GM23248 (cell line): ENCODE measurements around the gene NR2F2. TPM values are rescaled to one million over a fixed set of nuclear protein-coding genes. Genes with fewer than 3 reads are reported as not detected.
"Not testable (repeated sequence)": the region's sequence is repeated elsewhere in the genome, so short reads cannot be mapped to it uniquely, and the experiment has no call there.

Experiments used
- DNase-seq: peaks from one replicate; pipeline ENCODE4 v3.0.0-alpha.2; 2015
- H2AFZ ChIP-seq: fragments of 200-600 bp; sonication (generic); 2 replicates; pipeline ENCODE4 v1.6.1; 2016; ENCODE audit warnings: antibody characterized with exemption
- H3F3A ChIP-seq: fragments of 200-600 bp; sonication (generic); 2 replicates; pipeline ENCODE4 v1.6.1; 2016; ENCODE audit warnings: mild to moderate bottlenecking, antibody characterized with exemption, mixed run types; ENCODE audit not compliant: insufficient read depth
- H3K27ac ChIP-seq: fragments of 200-600 bp; sonication (generic); 2 replicates; pipeline ENCODE4 v1.5.1; 2016; ENCODE audit warnings: mild to moderate bottlenecking
- H3K27me3 ChIP-seq: fragments of 200-600 bp; sonication (generic); replicated peaks from 2 replicates; pipeline ENCODE4 v1.6.1; 2016; ENCODE audit warnings: mild to moderate bottlenecking; ENCODE audit not compliant: insufficient read depth
- H3K36me3 ChIP-seq: fragments of 200-600 bp; sonication (generic); 2 replicates; pipeline ENCODE4 v1.6.1; 2016; ENCODE audit warnings: low read depth, mild to moderate bottlenecking
- H3K4me1 ChIP-seq: fragments of 200-600 bp; sonication (generic); 2 replicates; pipeline ENCODE4 v1.6.1; 2016; ENCODE audit warnings: mild to moderate bottlenecking; ENCODE audit not compliant: insufficient read depth
- H3K4me2 ChIP-seq: fragments of 200-600 bp; sonication (generic); one replicate; pipeline ENCODE4 v1.6.1; 2016; ENCODE audit warnings: mild to moderate bottlenecking; ENCODE audit not compliant: unreplicated experiment
- H3K4me3 ChIP-seq: fragments of 200-600 bp; sonication (generic); 2 replicates; pipeline ENCODE4 v1.5.1; 2016; ENCODE audit warnings: mild to moderate bottlenecking
- H3K79me2 ChIP-seq: fragments of 200-600 bp; sonication (generic); 2 replicates; pipeline ENCODE4 v1.6.1; 2016; ENCODE audit warnings: mild to moderate bottlenecking; ENCODE audit not compliant: insufficient read depth
- H3K9ac ChIP-seq: fragments of 200-600 bp; sonication (generic); 2 replicates; pipeline ENCODE4 v1.6.1; 2016; ENCODE audit warnings: mild to moderate bottlenecking
- H3K9me2 ChIP-seq: fragments of 200-600 bp; sonication (generic); 2 replicates; pipeline ENCODE4 v1.6.1; 2016; ENCODE audit warnings: mixed run types, mild to moderate bottlenecking, moderate library complexity; ENCODE audit not compliant: insufficient read depth
- H3K9me3 ChIP-seq: fragments of 200-600 bp; sonication (generic); one replicate; pipeline ENCODE4 v1.6.1; 2017; ENCODE audit warnings: low read depth
- H4K20me1 ChIP-seq: fragments of 200-600 bp; sonication (generic); 2 replicates; pipeline ENCODE4 v1.6.0; 2016; ENCODE audit not compliant: insufficient read depth
- EZH2 ChIP-seq: fragments of 200-600 bp; sonication (generic); IDR thresholded peaks from 2 replicates; pipeline ENCODE4 v1.6.1; 2018; ENCODE audit warnings: antibody characterized with exemption, mild to moderate bottlenecking; ENCODE audit not compliant: insufficient read depth, poor library complexity, severe bottlenecking
- EZH2phosphoT487 ChIP-seq: fragments of 200-600 bp; sonication (generic); IDR thresholded peaks from 2 replicates; pipeline ENCODE4 v1.6.1; 2018; ENCODE audit warnings: antibody characterized with exemption, moderate library complexity, mild to moderate bottlenecking, low read depth; ENCODE audit not compliant: insufficient read depth
- WGBS, 2 experiments: methylation state at CpG; one replicate each; pipeline ENCODE4 v1.1.6; 2015 to 2017; ENCODE audit warnings: low lambda C conversion rate in 2 of 2, low coverage in 1 of 2; ENCODE audit errors: missing lambda C conversion rate in 2 of 2; 5-methylcytosine and 5-hydroxymethylcytosine counted together
- in situ Hi-C: fragments of 300-500 bp; cut with MboI; formaldehyde crosslinking; loops from 2 replicates; pipeline ENCODE4 v1.15.0; 2020
- polyA plus RNA-seq: library from polyadenylated mRNA; unstranded; fragments of >200 nt; fragmentation: Nextera tagmentation; extraction: Ambion mirVana; gene quantifications from 2 replicates; pipeline ENCODE4 v1.2.1, GENCODE V29; 2016
- total RNA-seq: library from RNA; depleted of rRNA; stranded (reverse); fragments of >200 nt; shearing (Covaris generic); gene quantifications from 2 replicates; pipeline ENCODE4 v1.2.3, GENCODE V29; 2014

Gene NR2F2
- total and polyA plus RNA-seq, 2 experiments from 2014 or later: 5.9 to 23.8 TPM

GRCh38 chr15:96372554-96372953 lies 42.1 kb downstream of the NR2F2 start:
- in situ Hi-C loops: loop anchor here (25.0 kb wide), 2 partner anchors 865 to 1710 kb away; no protein-coding TSS in a partner anchor

GRCh38 chr15:96374499-96374898 lies 44.0 kb downstream of the NR2F2 start:
- H3K9ac ChIP-seq: no peak overlapping the region

More at GRCh38 chr15:96372554-96372953, 42.1 kb downstream of the NR2F2 start:
- no peaks in the 10 kb centered on the region for H3K9me2 ChIP-seq
- no peaks in the 10 kb centered on the region for H3F3A ChIP-seq
- H4K20me1 ChIP-seq: no peaks in the 10 kb centered on the region
- no peak overlapping the region for H3K27ac ChIP-seq
- 0 out of 2 replicates have a peak, but pooled peaks cover 3% of the 10 kb centered on the region for H3K4me1 ChIP-seq
- TF ChIP-seq EZH2 (no peak), EZH2phosphoT487 (no peak)
- H3K27me3 ChIP-seq: peaks cover 7% of the 10 kb centered on the region; the same call in 1 of the 2 replicates
- no peaks in the 10 kb centered on the region for H3K9me3 ChIP-seq
- H3K4me2 ChIP-seq: no peak overlapping the region
- no peak overlapping the region for H2AFZ ChIP-seq
- DNase-seq: no peak
- no peak overlapping the region for H3K4me3 ChIP-seq
- no peaks in the 10 kb centered on the region for H3K36me3 ChIP-seq
- WGBS, 2 experiments: 58 to 61% methylated on average over 2 of the region's 2 CpGs
- no peak overlapping the region for H3K9ac ChIP-seq
- H3K79me2 ChIP-seq: no peaks in the 10 kb centered on the region

GRCh38 chr15:96379592-96379991 lies 49.1 kb downstream of the NR2F2 start:
- H3K9ac ChIP-seq, H3K4me2 ChIP-seq, H3F3A ChIP-seq, H3K9me2 ChIP-seq, H2AFZ ChIP-seq, H3K9me3 ChIP-seq, H3K27ac ChIP-seq, H3K79me2 ChIP-seq, H3K36me3 ChIP-seq, H3K27me3 ChIP-seq, H3K4me3 ChIP-seq, H4K20me1 ChIP-seq, in situ Hi-C loops, H3K4me1 ChIP-seq, DNase-seq: not testable (repeated sequence)
- WGBS, 2 experiments: 39 to 45% methylated on average over 1 of the region's 2 CpGs

More at GRCh38 chr15:96374499-96374898, 44.0 kb downstream of the NR2F2 start:
- Histone ChIP-seq H3K9me3 (no peaks in the 10 kb centered on the region), H3K9me2 (no peaks in the 10 kb centered on the region), H3K27ac (no peak overlapping the region), H3K79me2 (no peaks in the 10 kb centered on the region), H4K20me1 (no peaks in the 10 kb centered on the region), H3K36me3 (no peaks in the 10 kb centered on the region), H3K4me2 (no peak overlapping the region), H3K4me3 (no peak overlapping the region), H2AFZ (no peak overlapping the region), H3F3A (no peaks in the 10 kb centered on the region), H3K4me1 (no peaks in the 10 kb centered on the region), H3K27me3 (no peaks in the 10 kb centered on the region)
- WGBS, 2 experiments: 23 to 26% methylated on average over 5 of the region's 5 CpGs
- DNase-seq: peak; percentile 66
- TF ChIP-seq EZH2phosphoT487: no peak
- TF ChIP-seq EZH2: no peak
- in situ Hi-C loops: loop anchor here (25.0 kb wide), 2 partner anchors 863 to 1712 kb away; no protein-coding TSS in a partner anchor

DNA sequence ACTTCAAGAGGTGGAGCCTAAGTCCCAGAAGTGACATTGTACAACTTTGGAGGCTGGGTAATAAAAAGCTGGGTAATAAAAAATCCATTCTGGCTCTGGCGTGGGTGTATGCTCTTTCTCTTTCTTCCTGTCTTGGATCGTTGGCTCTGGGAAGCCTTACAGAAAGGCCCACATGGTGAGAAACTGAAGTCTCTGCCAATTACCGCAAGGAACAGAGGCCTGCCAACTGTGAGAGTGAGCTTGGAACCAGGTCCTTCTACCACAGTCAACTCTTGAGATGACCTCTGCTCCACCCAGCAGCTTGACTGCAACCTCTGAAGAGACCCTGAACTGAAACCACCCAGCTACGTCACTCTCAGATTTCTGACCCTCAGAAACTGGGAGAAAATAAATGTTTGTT lies 51.0 kb downstream of the NR2F2 start:
- TF ChIP-seq EZH2 (no peak), EZH2phosphoT487 (no peak)
- H3K4me3 ChIP-seq: no peak overlapping the region
- no peak overlapping the region for H3K4me2 ChIP-seq
- no peaks in the 10 kb centered on the region for H3K9me2 ChIP-seq
- H4K20me1 ChIP-seq: no peaks in the 10 kb centered on the region
- H3K4me1 ChIP-seq: no peaks in the 10 kb centered on the region
- no peaks in the 10 kb centered on the region for H3K9me3 ChIP-seq
- no peaks in the 10 kb centered on the region for H3K27me3 ChIP-seq
- H3K36me3 ChIP-seq: no peaks in the 10 kb centered on the region
- H3K9ac ChIP-seq: no peak overlapping the region
- no peak for DNase-seq
- in situ Hi-C loops: no loop called here
- no peaks in the 10 kb centered on the region for H3F3A ChIP-seq
- H2AFZ ChIP-seq: no peak overlapping the region
- 63 to 69% methylated on average over 4 of the region's 4 CpGs for WGBS, 2 experiments
- no peak overlapping the region for H3K27ac ChIP-seq
- no peaks in the 10 kb centered on the region for H3K79me2 ChIP-seq

- Histone ChIP-seq H3K36me3 (no peaks in the 10 kb centered on the region), H3K4me2 (no peak overlapping the region), H3K27ac (no peak overlapping the region), H3K4me3 (no peak overlapping the region), H3K9me3 (no peaks in the 10 kb centered on the region), H3K4me1 (no peaks in the 10 kb centered on the region), H3K79me2 (no peaks in the 10 kb centered on the region), H3K9ac (no peak overlapping the region), H3K9me2 (no peaks in the 10 kb centered on the region), H3K27me3 (no peaks in the 10 kb centered on the region), H2AFZ (no peak overlapping the region), H3F3A (no peaks in the 10 kb centered on the region), H4K20me1 (no peaks in the 10 kb centered on the region)
- TF ChIP-seq EZH2 (no peak), EZH2phosphoT487 (no peak)
- in situ Hi-C loops: no loop called here
- WGBS, 2 experiments: 2 to 14% methylated on average over 1 of the region's 1 CpG
- DNase-seq: no peak
These were observed 54.7 kb downstream of the NR2F2 start for GRCh38 chr15:96385195-96385594.
